ENCODE measurements around the gene ROBO4.

The ROBO4 gene

GRCh38 chr11:124919898-124920297, 22.2 kb upstream of the ROBO4 start:
- DNase-seq (ENCODE audit: low spot score) = no peak

GRCh38 chr11:124918950-124919349, 21.3 kb upstream of the ROBO4 start, which contains the start of gene HEPN1:
HEPN1 (plus strand) TSS chr11:124919250.
- no peak for DNase-seq (ENCODE audit: low spot score)

- DNase-seq (ENCODE audit: low spot score) = no peak
Observed at GRCh38 chr11:124917115-124917637, 19.5 kb upstream of the ROBO4 start.

GRCh38 chr11:124916370-124916710, 18.7 kb upstream of the ROBO4 start:
- no peak for DNase-seq (ENCODE audit: low spot score)

- no peak for DNase-seq (ENCODE audit: low spot score)
Observed at GRCh38 chr11:124915541-124916369, 18.1 kb upstream of the ROBO4 start.

GRCh38 chr11:124902616-124903015, 5.0 kb upstream of the ROBO4 start:
- no peak for DNase-seq (ENCODE audit: low spot score)

- no peak for DNase-seq (ENCODE audit: low spot score)
Observed at GRCh38 chr11:124900464-124900863, 2.8 kb upstream of the ROBO4 start.

GRCh38 chr11:124899383-124900145, 1.9 kb upstream of the ROBO4 start:
- no peak for DNase-seq (ENCODE audit: low spot score)

GRCh38 chr11:124898711-124899110, 1.0 kb upstream of the ROBO4 start:
- DNase-seq (ENCODE audit: low spot score) = no peak

- no peak for DNase-seq (ENCODE audit: low spot score)
Observed at GRCh38 chr11:124898263-124898680, 607 bp upstream of the ROBO4 start.

- no peak for DNase-seq (ENCODE audit: low spot score)
Observed at GRCh38 chr11:124896821-124897391, 759 bp downstream of the ROBO4 start.

- DNase-seq (ENCODE audit: low spot score) = no peak
Observed at GRCh38 chr11:124896071-124896750, 1.5 kb downstream of the ROBO4 start.

GRCh38 chr11:124895471-124895971, 2.1 kb downstream of the ROBO4 start:
- no peak for DNase-seq (ENCODE audit: low spot score)

- no peak for DNase-seq (ENCODE audit: low spot score)
Observed at GRCh38 chr11:124894606-124895430, 2.8 kb downstream of the ROBO4 start.

GRCh38 chr11:124893781-124894401, 3.8 kb downstream of the ROBO4 start:
- DNase-seq (ENCODE audit: low spot score) = no peak

- DNase-seq (ENCODE audit: low spot score) = no peak
Observed at GRCh38 chr11:124892750-124893454, 4.8 kb downstream of the ROBO4 start.

- no peak for DNase-seq (ENCODE audit: low spot score)
Observed at GRCh38 chr11:124892146-124892545, 5.5 kb downstream of the ROBO4 start.

- peak; percentile 72 for DNase-seq (ENCODE audit: low spot score)
Observed at GRCh38 chr11:124891373-124891861, 6.2 kb downstream of the ROBO4 start.

GRCh38 chr11:124890683-124891372, 6.8 kb downstream of the ROBO4 start:
- no peak for DNase-seq (ENCODE audit: low spot score)

All from SK-N-DZ (cell line).